ENCODE results near the gene ING3. TPM values are rescaled to one million over a fixed set of nuclear protein-coding genes. Genes with fewer than 3 reads are reported as not detected.

The ING3 gene
- total RNA-seq, 1 experiment from 2014 or later: 23.1 TPM

- H3K56ac ChIP-seq (ENCODE audit: insufficient read length, low read depth, low read length): no peak overlapping the region
- H3K27me3 ChIP-seq (ENCODE audit: insufficient read depth, low read length): no peaks in the 10 kb centered on the region
- H2AFZ ChIP-seq (ENCODE audit: low read length): no peak overlapping the region
- H4K20me1 ChIP-seq (ENCODE audit: control insufficient read depth, insufficient read depth, insufficient read length): no peaks in the 10 kb centered on the region
- no peak overlapping the region for H3K4me3 Mint-ChIP-seq
- H3T11ph ChIP-seq (ENCODE audit: low read length): no peak overlapping the region
- no peaks in the 10 kb centered on the region for H3K4me1 Mint-ChIP-seq
- no peak overlapping the region for H4K8ac ChIP-seq (replicated peaks; ENCODE audit: insufficient read length, low read depth, low read length)
- H3K9ac ChIP-seq (ENCODE audit: extremely low read depth, insufficient read length, low read length): no peak overlapping the region
- WGBS (ENCODE audit: extremely low coverage, insufficient read length, low lambda C conversion rate): no CpG with 5 or more reads among the region's 5 CpGs
- no peak overlapping the region for H4K91ac ChIP-seq (ENCODE audit: insufficient read length, low read depth, low read length)
- no peak overlapping the region for H2BK5ac ChIP-seq (ENCODE audit: insufficient read length, low read length)
- H3K23me2 ChIP-seq (ENCODE audit: insufficient read length, low read depth, low read length, poor library complexity, severe bottlenecking): no peaks in the 10 kb centered on the region
- H3K4me1 ChIP-seq (ENCODE audit: insufficient read depth, low read length): no peaks in the 10 kb centered on the region
- H3K27ac Mint-ChIP-seq: no peak overlapping the region
- H3K14ac ChIP-seq (ENCODE audit: insufficient read depth, low read length): no peak overlapping the region
- H3K9me3 Mint-ChIP-seq: no peaks in the 10 kb centered on the region
- no peak overlapping the region for H3K4ac ChIP-seq (ENCODE audit: low read depth, low read length)
- no peak overlapping the region for H2BK12ac ChIP-seq (ENCODE audit: insufficient read length, low read depth, low read length)
- DNase-seq: no peak
- H2AK5ac ChIP-seq (ENCODE audit: insufficient read length, low read length): no peak overlapping the region
- no peaks in the 10 kb centered on the region for H3K79me2 ChIP-seq (ENCODE audit: insufficient read depth, low read length)
- no peaks in the 10 kb centered on the region for H3K36me3 Mint-ChIP-seq (ENCODE audit: insufficient read depth in 1 of 3, low read depth in 3 of 3)
- H2BK120ac ChIP-seq (ENCODE audit: low read depth, low read length, poor library complexity, severe bottlenecking): no peak overlapping the region
- H3K27ac ChIP-seq (ENCODE audit: insufficient read length, low read depth, low read length): no peak overlapping the region
- H4K5ac ChIP-seq (ENCODE audit: insufficient read length, low read depth, low read length): no peak overlapping the region
- H2BK20ac ChIP-seq (ENCODE audit: low read depth, low read length, poor library complexity, severe bottlenecking): no peak overlapping the region
- no peak overlapping the region for H3K23ac ChIP-seq (ENCODE audit: insufficient read length, low read depth, low read length)
- peaks cover 6% of the 10 kb centered on the region for H3K27me3 Mint-ChIP-seq (ENCODE audit: low read depth)
- no peak for TF ChIP-seq CTCF (conservative IDR thresholded peaks at IDR 0.05)
- no peak overlapping the region for H2BK15ac ChIP-seq (ENCODE audit: low read depth, low read length)
- H3K79me1 ChIP-seq (ENCODE audit: insufficient read depth, low read depth, low read length, poor library complexity, severe bottlenecking): no peaks in the 10 kb centered on the region
- no peak overlapping the region for H3K4me2 ChIP-seq (ENCODE audit: insufficient read depth, insufficient read length, low read length)
- no peaks in the 10 kb centered on the region for H3K9me3 ChIP-seq (ENCODE audit: control insufficient read depth, low read depth, low read length)
- H3K18ac ChIP-seq (ENCODE audit: insufficient read length, low read depth, low read length): no peak overlapping the region
These were observed 44.2 kb downstream of the ING3 start for GRCh38 chr7:120994512-120995410.
